GM19043 (cell line): Measurements from ENCODE around the gene PIP4K2C.
"Not testable (repeated sequence)": the region's sequence is repeated elsewhere in the genome, so short reads cannot be mapped to it uniquely, and the experiment has no call there.

Experiments used
- ATAC-seq: cut with Tn5 transposase; IDR thresholded peaks from one replicate; pipeline ENCODE4 v1.9.1; 2021; ENCODE audit warnings: low read depth; ENCODE audit not compliant: unreplicated experiment

PIP4K2C gene

GRCh38 chr12:57606821-57607220 lies 15.8 kb downstream of the PIP4K2C start:
- no peak for ATAC-seq

- ATAC-seq: no peak
Measured at GRCh38 chr12:57607958-57608663, 17.1 kb downstream of the PIP4K2C start.

- ATAC-seq: no peak
Measured at GRCh38 chr12:57609101-57609780, 18.2 kb downstream of the PIP4K2C start.

- ATAC-seq: no peak
Measured at GRCh38 chr12:57609781-57610553, 19.0 kb downstream of the PIP4K2C start.

GRCh38 chr12:57610554-57611107 lies 19.6 kb downstream of the PIP4K2C start:
- no peak for ATAC-seq

GRCh38 chr12:57611108-57611826 lies 20.3 kb downstream of the PIP4K2C start, which contains the start of gene ARHGEF25:
Gene ARHGEF25 (plus strand): TSS chr12:57611435. CDS start chr12:57611895, 460 bp downstream.
- peak; percentile 45 for ATAC-seq

GRCh38 chr12:57611827-57612710 lies 21.1 kb downstream of the PIP4K2C start:
- ATAC-seq: no peak

GRCh38 chr12:57612711-57613426 lies 21.9 kb downstream of the PIP4K2C start:
- ATAC-seq: no peak

- no peak for ATAC-seq
Measured at GRCh38 chr12:57613427-57614109, 22.6 kb downstream of the PIP4K2C start.

GRCh38 chr12:57614178-57614947 lies 23.4 kb downstream of the PIP4K2C start:
- ATAC-seq: no peak

- no peak for ATAC-seq
Measured at GRCh38 chr12:57614948-57615500, 24.0 kb downstream of the PIP4K2C start.

- no peak for ATAC-seq
Measured at GRCh38 chr12:57615637-57616036, 24.6 kb downstream of the PIP4K2C start.

GRCh38 chr12:57616383-57617101 lies 25.6 kb downstream of the PIP4K2C start:
- ATAC-seq: no peak

GRCh38 chr12:57617942-57618341 lies 26.9 kb downstream of the PIP4K2C start:
- no peak for ATAC-seq

GRCh38 chr12:57618431-57618830 lies 27.4 kb downstream of the PIP4K2C start:
- ATAC-seq: not testable (repeated sequence)

- ATAC-seq: no peak
Measured at GRCh38 chr12:57618966-57619433, 28.0 kb downstream of the PIP4K2C start.
